ENCODE results near the gene BOLA1. TPM values are rescaled to one million over a fixed set of nuclear protein-coding genes. Genes with fewer than 3 reads are reported as not detected.

Gene BOLA1
- total RNA-seq, 1 experiment from 2014 or later = 6.0 TPM

DNA sequence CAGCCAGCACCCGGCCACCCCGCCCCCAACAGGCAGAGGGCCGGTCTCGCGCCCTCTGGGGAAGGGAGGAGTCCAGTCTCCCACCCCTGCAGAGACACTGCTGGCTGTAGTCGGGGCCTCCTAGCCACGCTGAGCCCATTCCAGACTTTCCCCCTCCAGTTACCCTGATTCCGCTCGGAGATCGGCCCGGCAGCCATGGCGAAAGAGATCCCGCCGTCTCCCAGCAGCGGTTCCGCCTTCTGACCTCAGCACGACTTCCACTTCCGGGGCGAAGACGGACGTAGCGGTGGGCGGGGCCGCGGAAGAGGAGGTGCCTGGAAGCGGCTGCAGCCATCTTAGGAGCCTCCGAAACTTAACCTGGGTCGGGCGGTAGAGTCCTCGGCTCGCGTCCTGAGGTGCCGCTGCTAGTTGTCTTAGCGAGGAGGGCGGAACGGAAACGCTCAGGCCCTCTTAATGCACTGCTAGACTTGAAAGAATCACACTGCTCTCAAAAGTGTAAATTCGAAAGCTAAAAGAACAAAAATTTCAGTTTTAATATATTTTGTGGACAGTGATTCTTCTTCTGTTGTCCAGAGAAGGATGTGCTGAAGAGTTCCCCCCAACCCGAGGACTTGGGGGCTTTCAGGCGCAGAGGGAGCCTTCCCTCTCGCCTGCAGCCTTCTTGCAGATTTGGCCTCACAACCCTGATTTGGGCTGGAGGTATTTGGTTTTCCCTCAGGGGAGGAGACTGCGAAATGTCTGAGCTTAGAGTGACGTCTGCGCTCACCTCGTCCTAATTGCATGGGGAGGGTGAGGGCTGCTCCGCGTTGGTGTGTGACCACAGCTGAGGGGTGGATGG, 28.4 kb downstream of the BOLA1 start, which contains the start of gene SF3B4:
Gene SF3B4, minus strand, starts transcription at position 241 of the 838 bp plus-strand sequence. Its CDS starts 44 bp downstream, at position 197.
- peak within 1 kb of the TSS; percentile 40 for H3T11ph ChIP-seq (ENCODE audit: low read length)
- no peaks in the 10 kb centered on the region for H3K27me3 ChIP-seq (ENCODE audit: insufficient read depth, low read length)
- H2BK12ac ChIP-seq (ENCODE audit: insufficient read length, low read depth, low read length) = no peak within 1 kb of the TSS
- H3K23me2 ChIP-seq (ENCODE audit: insufficient read length, low read depth, low read length, poor library complexity, severe bottlenecking) = peaks cover 11% of the 10 kb centered on the region
- H3K27ac Mint-ChIP-seq = peak within 1 kb of the TSS; percentile 97 to 99 (median 99)
- no peak within 1 kb of the TSS for H3K56ac ChIP-seq (ENCODE audit: insufficient read length, low read depth, low read length)
- H3K4me3 Mint-ChIP-seq = peak within 1 kb of the TSS; percentile 97 to 100
- H4K8ac ChIP-seq (replicated peaks; ENCODE audit: insufficient read length, low read depth, low read length) = no peak within 1 kb of the TSS
- peaks cover 8% of the 10 kb centered on the region; the same call in 1 of the 2 replicates for H3K79me2 ChIP-seq (ENCODE audit: insufficient read depth, low read length)
- H3K79me1 ChIP-seq (ENCODE audit: insufficient read depth, low read depth, low read length, poor library complexity, severe bottlenecking) = peaks cover 11% of the 10 kb centered on the region
- H3K18ac ChIP-seq (ENCODE audit: insufficient read length, low read depth, low read length) = peak within 1 kb of the TSS; percentile 89
- peak within 1 kb of the TSS; percentile 55 for H2BK5ac ChIP-seq (ENCODE audit: insufficient read length, low read length)
- H4K20me1 ChIP-seq (ENCODE audit: control insufficient read depth, insufficient read depth, insufficient read length) = no peaks in the 10 kb centered on the region
- DNase-seq = peak; percentile 95
- no peaks in the 10 kb centered on the region; a peak in 1 of 5 replicates for H3K9me3 Mint-ChIP-seq
- H2BK15ac ChIP-seq (ENCODE audit: low read depth, low read length) = no peak within 1 kb of the TSS
- peak within 1 kb of the TSS; percentile 96 for H3K4me2 ChIP-seq (ENCODE audit: insufficient read depth, insufficient read length, low read length)
- peak within 1 kb of the TSS; percentile 24 for H2BK120ac ChIP-seq (ENCODE audit: low read depth, low read length, poor library complexity, severe bottlenecking)
- no peak within 1 kb of the TSS for H4K5ac ChIP-seq (ENCODE audit: insufficient read length, low read depth, low read length)
- peaks cover 33 to 44% (median 43%) of the 10 kb centered on the region in 3 experiments for H3K36me3 Mint-ChIP-seq (ENCODE audit: insufficient read depth in 1 of 3, low read depth in 3 of 3)
- H3K4me1 Mint-ChIP-seq = peaks cover 19 to 26% of the 10 kb centered on the region in 2 experiments
- H3K4ac ChIP-seq (ENCODE audit: low read depth, low read length) = no peak within 1 kb of the TSS; the same call in 1 of the 2 replicates
- H4K91ac ChIP-seq (ENCODE audit: insufficient read length, low read depth, low read length) = no peak within 1 kb of the TSS
- H3K27ac ChIP-seq (ENCODE audit: insufficient read length, low read depth, low read length) = peak within 1 kb of the TSS; percentile 91
- no CpG with 5 or more reads among the region's 47 CpGs for WGBS (ENCODE audit: extremely low coverage, insufficient read length, low lambda C conversion rate)
- H3K4me1 ChIP-seq (ENCODE audit: insufficient read depth, low read length) = peaks cover 2% of the 10 kb centered on the region; the same call in 1 of the 2 replicates
- no peaks in the 10 kb centered on the region for H3K9me3 ChIP-seq (ENCODE audit: control insufficient read depth, low read depth, low read length)
- H3K27me3 Mint-ChIP-seq (ENCODE audit: low read depth) = no peaks in the 10 kb centered on the region
- H2AK5ac ChIP-seq (ENCODE audit: insufficient read length, low read length) = no peak within 1 kb of the TSS
- peak within 1 kb of the TSS; percentile 91 for H3K14ac ChIP-seq (ENCODE audit: insufficient read depth, low read length)
- H3K9ac ChIP-seq (ENCODE audit: extremely low read depth, insufficient read length, low read length) = peak within 1 kb of the TSS; percentile 92
- no peak within 1 kb of the TSS for H2AFZ ChIP-seq (ENCODE audit: low read length)
- no peak within 1 kb of the TSS for H2BK20ac ChIP-seq (ENCODE audit: low read depth, low read length, poor library complexity, severe bottlenecking)
- H3K23ac ChIP-seq (ENCODE audit: insufficient read length, low read depth, low read length) = no peak within 1 kb of the TSS
- TF ChIP-seq, protein P1, sequence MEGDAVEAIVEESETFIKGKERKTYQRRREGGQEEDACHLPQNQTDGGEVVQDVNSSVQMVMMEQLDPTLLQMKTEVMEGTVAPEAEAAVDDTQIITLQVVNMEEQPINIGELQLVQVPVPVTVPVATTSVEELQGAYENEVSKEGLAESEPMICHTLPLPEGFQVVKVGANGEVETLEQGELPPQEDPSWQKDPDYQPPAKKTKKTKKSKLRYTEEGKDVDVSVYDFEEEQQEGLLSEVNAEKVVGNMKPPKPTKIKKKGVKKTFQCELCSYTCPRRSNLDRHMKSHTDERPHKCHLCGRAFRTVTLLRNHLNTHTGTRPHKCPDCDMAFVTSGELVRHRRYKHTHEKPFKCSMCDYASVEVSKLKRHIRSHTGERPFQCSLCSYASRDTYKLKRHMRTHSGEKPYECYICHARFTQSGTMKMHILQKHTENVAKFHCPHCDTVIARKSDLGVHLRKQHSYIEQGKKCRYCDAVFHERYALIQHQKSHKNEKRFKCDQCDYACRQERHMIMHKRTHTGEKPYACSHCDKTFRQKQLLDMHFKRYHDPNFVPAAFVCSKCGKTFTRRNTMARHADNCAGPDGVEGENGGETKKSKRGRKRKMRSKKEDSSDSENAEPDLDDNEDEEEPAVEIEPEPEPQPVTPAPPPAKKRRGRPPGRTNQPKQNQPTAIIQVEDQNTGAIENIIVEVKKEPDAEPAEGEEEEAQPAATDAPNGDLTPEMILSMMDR (conservative IDR thresholded peaks at IDR 0.05) = no peak

All from H9 (cell line).